HEK293T (cell line): Measurements from ENCODE around the gene DNAI1.

Source experiments
- ARNT ChIP-seq: fragments of 450-650 bp; IDR thresholded peaks from 2 replicates; pipeline ENCODE4 v1.6.1; 2017; ENCODE audit warnings: mild to moderate bottlenecking
- BHLHE40 ChIP-seq: fragments of 450-650 bp; IDR thresholded peaks from 2 replicates; pipeline ENCODE4 v1.6.1; 2016; ENCODE audit warnings: mild to moderate bottlenecking, moderate library complexity, borderline replicate concordance
- CTBP1 ChIP-seq: fragments of 450-650 bp; IDR thresholded peaks from 2 replicates; pipeline ENCODE4 v1.6.1; 2016; ENCODE audit warnings: borderline replicate concordance
- ELF4 ChIP-seq: fragments of 450-650 bp; IDR thresholded peaks from 2 replicates; pipeline ENCODE4 v1.6.1; 2017; ENCODE audit warnings: antibody characterized with exemption
- FOXM1 ChIP-seq: fragments of 450-650 bp; IDR thresholded peaks from 2 replicates; pipeline ENCODE4 v1.6.1; 2017; ENCODE audit warnings: mild to moderate bottlenecking, borderline replicate concordance
- HDGF ChIP-seq: fragments of 450-650 bp; IDR thresholded peaks from 2 replicates; pipeline ENCODE4 v1.6.1; 2017; ENCODE audit warnings: antibody characterized with exemption, borderline replicate concordance
- L3MBTL2 ChIP-seq: fragments of 450-650 bp; conservative IDR thresholded peaks from 2 replicates; pipeline ENCODE4 v1.6.1; 2016; ENCODE audit warnings: mild to moderate bottlenecking
- LEF1 ChIP-seq: fragments of 450-650 bp; IDR thresholded peaks from 2 replicates; pipeline ENCODE4 v1.6.1; 2017; ENCODE audit warnings: mild to moderate bottlenecking, borderline replicate concordance
- NFRKB ChIP-seq: fragments of 450-650 bp; IDR thresholded peaks from 2 replicates; pipeline ENCODE4 v1.6.1; 2016; ENCODE audit warnings: mild to moderate bottlenecking, moderate library complexity
- SP1 ChIP-seq: fragments of 450-650 bp; IDR thresholded peaks from 2 replicates; pipeline ENCODE4 v1.6.1; 2017
- SUZ12 ChIP-seq: fragments of 450-650 bp; IDR thresholded peaks from 2 replicates; pipeline ENCODE4 v1.6.1; 2016; ENCODE audit warnings: mild to moderate bottlenecking
- ZNF384 ChIP-seq: fragments of 450-650 bp; IDR thresholded peaks from 2 replicates; pipeline ENCODE4 v1.6.1; 2016

GRCh38 chr9:34558919-34559623, 100.5 kb downstream of the DNAI1 start:
- TF ChIP-seq CTBP1 (no peak), LEF1 (no peak), SUZ12 (no peak), ARNT (no peak), FOXM1 (no peak), ELF4 (no peak), HDGF (no peak), BHLHE40 (no peak), SP1 (no peak), NFRKB (no peak), L3MBTL2 (no peak), ZNF384 (no peak)
